Thyroid gland (tissue), 4 donors: ENCODE data around the gene CPD.

Experiments
- CTCF ChIP-seq, 6 experiments: fragments of 200-600 bp in 3 of 6; fragments of 450-650 bp in 3 of 6; sonication (generic) in 3 of 6; IDR thresholded peaks; one replicate each; pipeline ENCODE4 v1.5.1; 2016 to 2019; ENCODE audit warnings: antibody characterized with exemption in 6 of 6, mild to moderate bottlenecking in 2 of 6, inconsistent platforms in 1 of 6, moderate library complexity in 1 of 6
- POLR2A ChIP-seq, 2 donors: fragments of 450-650 bp; IDR thresholded peaks; one replicate each; pipeline ENCODE4 v1.6.1; 2017; ENCODE audit warnings: antibody characterized with exemption in 2 of 2, mild to moderate bottlenecking in 2 of 2, moderate library complexity in 1 of 2

GRCh38 chr17:30366536-30366935 lies 12.2 kb upstream of the CPD start:
- TF ChIP-seq CTCF (IDR thresholded peaks at IDR 0.05) (no peak), POLR2A (IDR thresholded peaks at IDR 0.05) (no peak)
